Nephron (organoid): Measurements from ENCODE around the gene SIL1.
A peak's percentile ranks its signal among the peaks of the same experiment; 100 is the strongest.
"Not testable (repeated sequence)": the region's sequence is repeated elsewhere in the genome, so short reads cannot be mapped to it uniquely, and the experiment has no call there.

ENCODE experiments used
- H3K27ac Mint-ChIP-seq, 3 experiments: 2 replicates each; pipeline ENCODE4 v1.8.0; 2020; ENCODE audit warnings: mixed read lengths in 3 of 3, mild to moderate bottlenecking in 2 of 3, moderate library complexity in 1 of 3
- H3K27me3 Mint-ChIP-seq: 2 replicates; pipeline ENCODE4 v1.8.0; 2021; ENCODE audit warnings: low read depth, mild to moderate bottlenecking, moderate library complexity, mixed read lengths
- H3K36me3 Mint-ChIP-seq: 2 replicates; pipeline ENCODE4 v1.8.0; 2020; ENCODE audit warnings: low read depth, mixed read lengths
- H3K4me1 Mint-ChIP-seq: 2 replicates; pipeline ENCODE4 v1.8.0; 2020; ENCODE audit warnings: mixed read lengths
- H3K4me3 Mint-ChIP-seq, 3 experiments: 2 replicates each; pipeline ENCODE4 v1.8.0; 2020; ENCODE audit warnings: mild to moderate bottlenecking in 3 of 3, mixed read lengths in 3 of 3, moderate library complexity in 2 of 3
- H3K9me3 Mint-ChIP-seq: 2 replicates; pipeline ENCODE4 v1.8.0; 2020; ENCODE audit warnings: mixed read lengths
- CTCF ChIP-seq, 3 experiments: fragments of 200-600 bp; sonication (generic); IDR thresholded peaks; one replicate each; pipeline ENCODE4 v1.5.0; 2021; ENCODE audit warnings: antibody characterized with exemption in 3 of 3; ENCODE audit not compliant: unreplicated experiment in 3 of 3

The SIL1 gene

GRCh38 chr5:138926257-138926656, 271.9 kb downstream of the SIL1 start:
- no peak for TF ChIP-seq CTCF (IDR thresholded peaks at IDR 0.05; ENCODE audit: unreplicated experiment in 3 of 3)
- no peaks in the 10 kb centered on the region for H3K27me3 Mint-ChIP-seq
- H3K27ac Mint-ChIP-seq: peak overlapping the region in 2 of 3 experiments; percentile 24 to 38
- no peak overlapping the region for H3K4me3 Mint-ChIP-seq
- peaks cover 18% of the 10 kb centered on the region for H3K4me1 Mint-ChIP-seq
- H3K36me3 Mint-ChIP-seq: peaks cover 78% of the 10 kb centered on the region
- H3K9me3 Mint-ChIP-seq: no peaks in the 10 kb centered on the region

DNA sequence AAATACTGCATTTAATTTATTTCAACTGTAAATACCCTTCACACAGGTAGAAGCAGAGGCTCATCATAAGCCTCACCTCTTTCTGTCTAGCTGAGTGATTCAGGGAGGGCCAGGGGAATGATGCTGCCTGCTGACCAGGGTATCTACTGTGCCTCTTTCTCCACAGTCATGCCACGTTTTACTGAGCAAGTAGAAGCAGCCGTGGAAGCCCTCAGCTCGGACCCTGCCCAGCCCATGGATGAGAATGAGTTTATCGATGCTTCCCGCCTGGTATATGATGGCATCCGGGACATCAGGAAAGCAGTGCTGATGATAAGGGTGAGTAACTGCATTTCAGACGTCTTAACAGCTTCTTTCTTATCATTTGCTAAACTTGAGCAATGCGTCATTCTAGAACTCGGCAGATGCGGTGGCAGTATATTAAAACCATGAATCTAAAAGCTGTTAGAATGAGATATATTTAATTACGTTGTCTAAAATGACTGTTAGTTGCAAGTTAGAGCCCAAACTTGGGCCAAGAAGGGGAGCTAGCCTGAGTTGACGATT, 273.0 kb downstream of the SIL1 start:
- H3K27ac Mint-ChIP-seq: no peak overlapping the region
- H3K27me3 Mint-ChIP-seq: no peaks in the 10 kb centered on the region
- H3K9me3 Mint-ChIP-seq: no peaks in the 10 kb centered on the region
- H3K4me1 Mint-ChIP-seq: peaks cover 18% of the 10 kb centered on the region
- H3K4me3 Mint-ChIP-seq: no peak overlapping the region
- H3K36me3 Mint-ChIP-seq: peaks cover 70% of the 10 kb centered on the region
- no peak for TF ChIP-seq CTCF (IDR thresholded peaks at IDR 0.05; ENCODE audit: unreplicated experiment in 3 of 3)

- no peaks in the 10 kb centered on the region for H3K9me3 Mint-ChIP-seq
- H3K27ac Mint-ChIP-seq: peak overlapping the region in 1 of 3 experiments; percentile 76
- TF ChIP-seq CTCF (IDR thresholded peaks at IDR 0.05; ENCODE audit: unreplicated experiment in 3 of 3): no peak
- no peaks in the 10 kb centered on the region for H3K27me3 Mint-ChIP-seq
- peaks cover 67% of the 10 kb centered on the region for H3K36me3 Mint-ChIP-seq
- H3K4me3 Mint-ChIP-seq: no peak overlapping the region
- H3K4me1 Mint-ChIP-seq: peaks cover 8% of the 10 kb centered on the region
These were observed 275.7 kb downstream of the SIL1 start for GRCh38 chr5:138922494-138922893.

- not testable (repeated sequence) for H3K27ac Mint-ChIP-seq, H3K27me3 Mint-ChIP-seq, H3K4me1 Mint-ChIP-seq, H3K9me3 Mint-ChIP-seq, H3K4me3 Mint-ChIP-seq
- peaks cover 56% of the 10 kb centered on the region for H3K36me3 Mint-ChIP-seq
These were observed 276.8 kb downstream of the SIL1 start for GRCh38 chr5:138921362-138921761.

GRCh38 chr5:138920181-138920580, 278.0 kb downstream of the SIL1 start:
- no peak for TF ChIP-seq CTCF (IDR thresholded peaks at IDR 0.05; ENCODE audit: unreplicated experiment in 3 of 3)
- H3K27ac Mint-ChIP-seq: no peak overlapping the region
- no peak overlapping the region for H3K4me3 Mint-ChIP-seq
- H3K9me3 Mint-ChIP-seq: no peaks in the 10 kb centered on the region
- H3K36me3 Mint-ChIP-seq: peaks cover 56% of the 10 kb centered on the region
- peaks cover 5% of the 10 kb centered on the region for H3K4me1 Mint-ChIP-seq
- H3K27me3 Mint-ChIP-seq: no peaks in the 10 kb centered on the region

DNA sequence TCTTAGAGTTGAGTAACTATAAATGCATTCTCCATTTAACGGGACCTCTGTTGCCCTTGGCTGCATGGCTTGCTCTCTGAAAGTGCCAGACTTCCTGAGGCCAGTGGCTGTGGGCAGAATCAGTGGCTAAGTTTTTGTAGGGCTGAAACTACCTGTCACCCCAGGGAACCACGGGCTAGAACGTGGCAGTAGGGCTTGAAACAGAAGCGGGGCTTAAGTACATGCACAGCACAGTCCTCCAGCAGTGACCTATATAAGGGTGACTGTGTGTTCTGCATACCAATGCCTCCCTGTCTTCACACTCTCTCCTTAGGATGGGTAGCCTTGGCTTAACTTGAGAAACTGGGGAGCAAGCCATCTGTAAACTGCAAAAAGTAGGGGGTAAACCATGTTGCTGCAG, 279.5 kb downstream of the SIL1 start:
- peaks cover 5% of the 10 kb centered on the region for H3K4me1 Mint-ChIP-seq
- TF ChIP-seq CTCF (IDR thresholded peaks at IDR 0.05; ENCODE audit: unreplicated experiment in 3 of 3): no peak
- no peak overlapping the region for H3K27ac Mint-ChIP-seq
- peaks cover 56% of the 10 kb centered on the region for H3K36me3 Mint-ChIP-seq
- H3K9me3 Mint-ChIP-seq: no peaks in the 10 kb centered on the region
- no peaks in the 10 kb centered on the region for H3K27me3 Mint-ChIP-seq
- H3K4me3 Mint-ChIP-seq: no peak overlapping the region
